ENCODE data around the gene DMAC1.

The DMAC1 gene, protein sequence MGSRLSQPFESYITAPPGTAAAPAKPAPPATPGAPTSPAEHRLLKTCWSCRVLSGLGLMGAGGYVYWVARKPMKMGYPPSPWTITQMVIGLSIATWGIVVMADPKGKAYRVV

DNA sequence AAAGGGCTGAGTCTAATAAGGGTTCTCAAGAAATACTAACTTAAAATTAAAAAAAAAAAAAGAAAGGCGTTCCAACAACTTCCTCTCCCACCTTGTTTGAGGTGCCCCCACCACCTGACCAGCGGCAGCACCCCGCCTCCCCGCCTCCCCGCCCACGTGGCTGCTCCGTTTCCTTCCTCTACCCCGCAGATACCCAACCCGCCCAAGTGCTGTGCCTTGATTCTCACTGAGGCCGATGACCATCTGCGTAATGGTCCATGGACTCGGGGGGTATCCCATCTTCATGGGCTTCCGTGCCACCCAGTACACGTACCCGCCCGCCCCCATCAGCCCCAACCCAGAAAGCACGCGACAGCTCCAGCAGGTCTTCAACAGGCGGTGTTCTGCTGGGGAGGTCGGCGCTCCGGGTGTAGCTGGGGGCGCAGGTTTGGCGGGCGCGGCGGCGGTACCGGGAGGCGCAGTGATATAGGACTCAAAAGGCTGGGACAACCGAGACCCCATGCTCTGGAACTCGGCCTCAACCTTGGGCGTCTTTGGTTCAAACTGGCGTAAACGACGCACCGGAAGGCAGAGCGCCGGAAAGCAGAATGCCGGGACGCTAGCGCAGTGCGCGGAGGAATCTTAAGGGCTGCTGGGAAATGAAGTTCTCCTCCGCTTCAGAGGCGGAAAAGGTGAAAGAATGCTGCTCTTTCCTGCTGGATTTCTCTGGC lies at the start of gene DMAC1:
DMAC1 (minus strand) TSS at position 545 of the 710 bp plus-strand sequence; CDS start at position 501, 44 bp downstream.
- peak; percentile 54 for DNase-seq

DNA sequence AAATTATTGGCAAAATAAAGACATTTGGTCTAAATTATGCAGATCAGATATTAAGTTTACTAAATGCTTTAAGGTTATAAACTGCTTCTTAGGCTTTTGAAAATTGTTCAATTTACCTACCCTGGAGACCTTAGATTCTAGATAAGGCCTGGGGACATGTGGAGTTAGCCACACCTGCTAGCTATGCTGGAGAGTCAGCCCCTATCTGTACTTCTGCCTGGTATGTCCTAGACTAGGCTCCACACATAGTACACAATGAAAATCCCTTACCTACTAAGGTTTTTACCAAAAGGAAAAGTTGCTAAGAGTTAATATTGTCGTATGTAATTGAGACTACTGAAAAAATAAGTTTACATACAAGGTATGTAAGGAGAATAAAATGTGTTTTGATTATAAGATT lies 49.8 kb upstream of the DMAC1 start:
- no peak for DNase-seq

DNA sequence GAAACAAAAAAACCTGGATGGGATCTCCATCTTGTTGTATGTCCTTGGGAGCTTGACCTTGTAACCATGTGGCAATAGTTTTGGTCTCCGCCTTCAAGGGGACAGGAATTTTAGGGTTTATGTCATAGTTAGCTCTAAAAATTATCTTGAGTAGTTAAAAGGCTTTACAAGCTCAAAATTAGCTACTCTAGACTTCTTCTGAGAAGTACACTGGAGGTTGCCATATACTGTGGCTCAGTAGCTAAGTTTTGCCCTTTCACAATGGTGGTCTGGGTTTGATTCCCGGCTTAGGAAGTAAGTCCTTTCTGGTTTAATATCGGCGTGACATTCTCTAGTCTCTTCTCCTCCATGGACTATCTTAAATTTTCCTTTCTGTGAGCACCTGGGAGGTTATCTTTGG lies 48.9 kb upstream of the DMAC1 start:
- DNase-seq = no peak

DNA sequence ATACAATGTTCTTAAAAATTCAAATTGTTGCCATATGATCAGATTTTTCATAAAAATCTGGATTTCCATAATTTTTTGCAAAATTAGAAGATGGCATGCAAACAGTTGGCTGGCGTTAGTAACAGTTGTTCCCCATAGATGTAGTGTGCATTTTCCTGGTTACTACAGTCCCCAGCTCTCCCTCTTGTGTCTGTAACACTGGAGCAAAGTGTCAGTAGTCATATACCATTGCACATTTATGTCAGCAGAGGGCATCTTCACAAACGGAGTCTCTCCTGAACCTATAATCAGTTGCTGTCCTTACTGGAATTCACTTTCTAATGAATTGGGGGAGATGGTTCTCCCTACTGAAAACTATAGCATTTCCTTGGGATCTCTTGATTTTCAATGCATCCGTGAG lies 44.7 kb upstream of the DMAC1 start:
- no peak for DNase-seq

DNA sequence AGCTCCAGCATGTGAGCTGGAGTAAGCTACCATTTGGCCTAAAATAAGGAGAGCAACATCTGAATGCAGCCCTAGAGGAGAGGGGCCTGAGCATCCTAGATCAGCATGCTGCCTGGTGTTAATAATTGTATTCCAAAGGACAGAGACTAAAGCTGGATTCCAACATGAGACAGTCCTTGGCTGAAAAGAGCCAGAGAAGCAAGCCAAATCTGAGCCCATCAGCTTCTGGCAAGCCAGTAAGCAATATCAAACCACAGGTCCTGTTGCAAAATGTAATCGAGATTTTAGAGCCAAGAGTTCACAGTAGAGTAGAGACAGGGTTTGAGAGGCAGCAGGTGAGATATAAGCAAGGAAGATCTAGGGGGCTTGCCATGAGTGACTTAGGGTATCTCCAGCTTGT lies 42.3 kb upstream of the DMAC1 start:
- no peak for DNase-seq

DNA sequence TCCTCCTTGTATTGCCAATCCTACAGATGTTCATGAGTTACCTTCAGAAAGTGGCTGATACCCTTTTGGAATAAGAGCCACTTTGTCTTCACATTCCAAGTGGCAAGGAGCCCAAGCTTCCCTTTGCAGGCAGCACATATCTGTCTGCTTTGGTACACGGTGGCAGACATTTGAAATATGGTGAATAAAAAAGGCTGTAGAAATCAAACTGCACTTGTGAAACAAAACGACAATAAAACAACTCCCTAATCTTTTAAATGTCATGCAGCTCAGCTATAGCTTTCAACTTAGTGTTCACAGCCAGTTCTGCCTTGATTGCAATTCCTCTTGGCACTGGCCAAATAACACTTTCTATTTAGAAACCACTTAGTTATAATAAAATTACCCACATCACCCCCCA lies 35.0 kb upstream of the DMAC1 start:
- DNase-seq = no peak

DNA sequence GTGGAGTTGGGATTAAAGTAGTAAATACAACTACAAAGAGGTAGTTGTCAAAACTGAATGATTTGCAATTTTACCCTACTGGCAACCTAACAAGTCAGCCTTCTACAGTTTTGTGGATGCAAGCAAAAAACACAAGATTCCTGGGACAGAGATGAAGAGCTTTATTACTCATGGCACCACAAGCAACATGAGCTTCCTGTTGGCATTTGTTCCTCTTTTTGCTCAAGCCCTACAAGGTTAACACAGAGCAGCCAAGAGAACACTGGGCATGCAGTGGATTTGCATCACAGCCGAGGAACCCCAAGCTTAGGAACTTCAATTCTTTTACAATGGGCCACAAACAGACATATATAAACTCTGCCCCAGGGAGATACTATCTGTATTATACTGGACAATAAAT lies 28.8 kb upstream of the DMAC1 start:
- DNase-seq = no peak

DNA sequence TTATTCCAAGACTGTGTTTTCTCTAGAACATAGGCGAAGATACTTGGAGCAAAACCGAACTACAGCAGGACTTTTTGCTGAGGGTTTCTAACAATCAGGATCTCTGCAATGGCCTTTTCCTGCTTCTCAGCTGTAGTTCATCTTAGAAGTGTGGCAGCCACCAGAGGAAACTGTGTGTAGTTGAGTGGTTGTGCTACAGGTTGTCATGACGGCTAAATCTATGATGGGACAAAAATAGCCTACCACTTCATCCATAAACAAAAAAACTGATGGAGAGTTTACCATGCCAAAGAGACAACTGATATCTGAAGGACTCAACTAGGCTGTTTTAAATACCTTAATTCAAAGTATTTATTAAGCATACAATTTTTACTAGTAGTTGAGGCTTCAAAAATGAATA lies 28.2 kb upstream of the DMAC1 start:
- DNase-seq = no peak

DNA sequence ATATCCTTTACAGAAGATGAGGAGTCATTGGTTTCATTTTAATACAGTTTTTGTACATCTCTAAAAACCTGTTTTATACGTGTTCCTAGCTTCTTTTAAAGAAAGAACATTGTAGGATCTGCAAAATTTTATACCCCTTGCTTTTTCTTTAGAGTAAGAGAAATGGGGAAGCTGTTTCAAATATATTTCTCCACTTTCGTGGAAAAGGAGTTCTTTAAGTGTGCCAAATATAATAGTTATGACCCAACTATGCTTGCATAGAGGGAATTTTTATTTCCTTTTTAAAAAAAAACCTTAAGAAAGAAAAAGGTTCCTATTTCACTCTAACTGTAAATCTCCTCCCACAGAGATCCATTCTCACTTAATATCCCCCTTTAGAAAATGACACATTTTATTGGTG lies 27.5 kb upstream of the DMAC1 start:
- no peak for DNase-seq

DNA sequence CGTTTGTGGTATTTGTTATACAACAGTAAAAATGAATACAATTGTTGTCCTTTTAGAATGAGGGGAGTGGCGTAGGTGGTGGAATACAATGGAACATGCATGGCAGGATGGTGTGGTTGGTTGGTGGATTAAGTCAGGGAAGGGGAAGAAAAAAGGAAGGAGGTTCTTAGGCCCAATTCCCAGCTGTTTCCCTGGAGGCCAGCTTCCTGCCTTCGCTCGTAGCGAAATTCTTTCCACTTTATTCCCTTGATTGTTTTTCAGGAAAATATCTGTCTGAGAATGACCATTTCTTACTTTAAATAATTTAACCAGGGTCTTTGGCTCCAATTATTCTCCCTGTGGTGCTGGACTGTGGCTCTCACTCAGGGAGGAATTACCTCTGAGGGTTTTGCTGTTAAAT lies 24.1 kb upstream of the DMAC1 start:
- DNase-seq = no peak

DNA sequence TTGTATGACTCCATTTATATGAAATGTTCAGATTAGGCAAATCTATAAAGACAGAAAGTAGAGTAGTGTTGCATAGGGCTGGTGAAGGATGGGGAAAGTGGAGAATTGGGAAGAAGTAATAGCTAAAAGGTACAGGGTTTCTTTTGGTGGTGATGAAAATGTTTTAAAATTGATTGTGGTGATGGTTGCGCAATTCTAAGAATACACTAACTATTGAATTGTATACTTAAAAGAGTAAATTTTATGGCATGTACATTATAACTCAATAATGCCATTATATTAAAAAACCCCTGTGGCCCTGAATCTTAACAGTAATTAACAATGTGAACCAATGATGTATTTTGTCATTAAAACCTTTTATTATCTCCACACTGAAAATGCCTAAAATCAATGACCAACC lies 20.4 kb upstream of the DMAC1 start:
- no peak for DNase-seq

DNA sequence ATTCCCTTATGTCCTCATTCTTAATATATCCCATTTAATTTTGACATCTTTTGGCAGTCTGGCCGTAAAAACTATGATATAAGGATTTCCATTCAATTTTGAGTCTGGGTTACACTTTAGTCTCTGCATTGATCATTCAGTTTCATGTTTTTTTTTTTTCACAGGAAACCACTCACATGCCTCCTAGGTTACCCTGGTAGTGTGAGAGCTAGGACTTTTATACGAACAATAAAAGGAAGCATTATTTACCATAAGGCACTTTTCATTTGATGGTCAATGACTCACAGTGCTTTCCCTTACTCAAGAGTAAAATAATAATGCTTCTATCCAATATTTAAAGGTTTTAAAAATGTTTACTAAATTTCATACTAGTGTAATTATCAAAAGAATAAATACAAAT lies 16.4 kb upstream of the DMAC1 start:
- DNase-seq = no peak

DNA sequence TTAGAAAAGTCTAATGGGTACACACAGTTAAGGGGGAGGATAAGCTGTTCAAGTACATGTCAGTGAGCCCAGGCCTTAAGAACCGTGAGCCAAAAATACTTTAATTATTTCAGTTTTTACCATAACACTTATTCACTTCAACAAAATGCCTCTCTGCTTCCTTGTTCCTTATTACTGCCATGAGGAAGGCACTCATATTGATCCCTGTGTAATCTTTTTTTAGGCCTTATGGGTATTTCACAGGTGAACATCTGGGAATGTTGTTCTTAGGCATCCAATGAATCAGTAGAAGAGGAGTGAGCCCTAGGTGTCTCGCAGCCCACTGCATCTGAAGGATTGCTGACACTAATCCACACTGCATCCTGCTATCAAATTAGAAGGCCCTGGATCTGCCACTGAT lies 13.5 kb upstream of the DMAC1 start:
- DNase-seq = no peak

DNA sequence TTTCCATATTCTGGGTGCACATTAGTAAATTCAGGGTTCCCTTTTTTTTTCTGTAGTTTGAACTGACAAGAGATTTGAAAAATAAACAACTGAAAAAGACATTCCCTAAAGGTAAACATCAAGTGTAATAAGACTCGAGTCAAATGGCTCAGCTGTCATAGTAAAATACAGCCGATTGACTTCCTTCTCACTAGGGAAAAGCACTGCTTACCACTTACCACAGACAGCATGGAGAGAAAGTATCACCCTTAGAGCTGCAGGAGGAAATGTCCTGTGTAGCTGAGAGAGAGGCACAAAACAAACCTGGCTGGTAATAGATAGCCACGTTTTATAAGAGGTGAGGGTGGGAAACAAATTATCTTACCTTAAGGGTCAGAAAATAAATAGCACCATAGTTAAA lies 12.1 kb upstream of the DMAC1 start:
- DNase-seq = no peak

DNA sequence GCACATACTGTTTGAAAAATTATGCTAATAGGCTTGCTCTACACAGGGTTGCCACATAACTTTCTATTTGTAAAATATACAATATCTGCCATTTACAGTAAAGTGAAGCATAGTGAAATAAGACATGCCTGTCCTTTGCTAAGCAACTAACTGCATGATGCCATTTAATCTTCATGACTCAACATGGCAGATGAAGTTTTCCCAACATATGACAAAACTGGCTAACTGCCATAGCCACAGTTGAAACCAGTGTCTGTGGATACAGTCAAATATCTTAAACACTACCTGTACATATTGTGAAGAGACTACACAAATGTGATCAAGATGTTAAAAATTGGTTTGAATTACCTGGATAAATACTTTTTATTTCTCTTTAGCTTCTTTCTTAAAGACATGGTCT lies 3.1 kb upstream of the DMAC1 start:
- DNase-seq = no peak

DNA sequence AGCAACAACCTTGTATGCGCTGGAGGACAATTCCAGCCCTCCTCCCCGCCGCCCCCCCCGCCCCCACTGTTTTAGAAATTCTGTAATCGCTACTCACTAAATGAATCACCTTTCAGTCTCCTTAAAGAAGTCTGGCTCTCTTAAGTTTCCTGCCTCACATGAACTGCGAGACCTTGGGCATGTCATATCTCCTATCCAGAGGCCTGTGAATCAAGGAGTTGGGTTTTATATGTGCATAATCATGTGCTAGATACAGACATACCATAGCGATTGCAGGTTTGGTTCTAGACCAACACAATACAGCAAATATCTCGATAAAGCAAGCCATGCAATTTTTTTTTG lies 337 bp upstream of the DMAC1 start:
- no peak for DNase-seq

DNA sequence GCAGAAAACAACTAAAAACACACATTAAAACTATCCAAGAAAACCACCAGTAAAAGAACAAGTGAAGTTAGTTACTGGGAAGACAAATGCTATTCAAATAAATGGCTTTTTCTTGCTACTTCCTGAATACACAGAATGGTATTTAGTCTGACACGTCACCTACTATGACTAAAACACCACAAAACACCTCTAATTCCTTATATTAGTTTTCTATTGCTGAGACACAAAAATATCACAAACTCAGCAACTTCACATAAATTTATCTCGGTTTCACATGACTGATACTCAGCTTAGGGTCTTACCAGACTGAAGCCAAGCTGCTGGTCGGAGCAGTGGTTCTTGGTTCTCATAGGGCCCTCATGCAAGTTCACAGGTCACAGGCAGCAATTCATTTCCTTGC lies 5.4 kb downstream of the DMAC1 start:
- DNase-seq = no peak

DNA sequence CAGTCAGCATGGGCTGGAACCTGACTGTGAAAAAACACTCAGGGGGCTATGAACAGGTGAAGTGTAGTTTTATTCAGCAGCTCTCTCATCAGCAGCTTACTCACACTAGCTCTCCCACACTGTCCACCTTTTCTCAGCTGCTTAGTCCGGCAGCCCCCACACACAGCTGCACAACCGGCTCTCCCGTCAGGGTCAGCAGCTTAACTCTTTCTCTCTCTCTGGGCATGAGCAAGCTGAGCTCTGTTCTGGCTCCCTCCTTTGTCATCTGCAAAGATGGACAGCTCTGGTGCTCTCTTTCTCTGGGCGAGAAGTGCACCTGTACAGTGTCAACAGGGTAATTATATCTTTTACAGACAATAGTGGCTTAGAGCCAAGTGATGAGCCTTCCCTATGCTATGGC lies 8.2 kb downstream of the DMAC1 start:
- no peak for DNase-seq

DNA sequence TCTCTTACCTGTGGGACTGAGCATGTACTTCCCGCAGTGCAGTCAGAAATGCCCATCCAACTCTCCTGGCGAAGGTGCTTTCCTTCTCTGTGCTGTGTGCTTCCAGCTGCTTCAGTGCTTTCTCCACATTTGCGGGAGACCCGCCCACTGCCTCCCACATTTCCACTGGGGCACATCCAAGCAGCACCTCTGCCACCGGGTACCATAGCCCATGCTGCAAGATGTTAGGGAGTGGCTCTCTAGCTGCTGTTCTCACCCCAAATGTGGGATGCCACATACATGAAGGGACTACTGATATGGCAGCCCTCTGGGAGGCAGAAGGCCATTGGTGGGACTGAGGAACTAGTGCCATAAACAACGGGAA lies 8.8 kb downstream of the DMAC1 start:
- no peak for DNase-seq

DNA sequence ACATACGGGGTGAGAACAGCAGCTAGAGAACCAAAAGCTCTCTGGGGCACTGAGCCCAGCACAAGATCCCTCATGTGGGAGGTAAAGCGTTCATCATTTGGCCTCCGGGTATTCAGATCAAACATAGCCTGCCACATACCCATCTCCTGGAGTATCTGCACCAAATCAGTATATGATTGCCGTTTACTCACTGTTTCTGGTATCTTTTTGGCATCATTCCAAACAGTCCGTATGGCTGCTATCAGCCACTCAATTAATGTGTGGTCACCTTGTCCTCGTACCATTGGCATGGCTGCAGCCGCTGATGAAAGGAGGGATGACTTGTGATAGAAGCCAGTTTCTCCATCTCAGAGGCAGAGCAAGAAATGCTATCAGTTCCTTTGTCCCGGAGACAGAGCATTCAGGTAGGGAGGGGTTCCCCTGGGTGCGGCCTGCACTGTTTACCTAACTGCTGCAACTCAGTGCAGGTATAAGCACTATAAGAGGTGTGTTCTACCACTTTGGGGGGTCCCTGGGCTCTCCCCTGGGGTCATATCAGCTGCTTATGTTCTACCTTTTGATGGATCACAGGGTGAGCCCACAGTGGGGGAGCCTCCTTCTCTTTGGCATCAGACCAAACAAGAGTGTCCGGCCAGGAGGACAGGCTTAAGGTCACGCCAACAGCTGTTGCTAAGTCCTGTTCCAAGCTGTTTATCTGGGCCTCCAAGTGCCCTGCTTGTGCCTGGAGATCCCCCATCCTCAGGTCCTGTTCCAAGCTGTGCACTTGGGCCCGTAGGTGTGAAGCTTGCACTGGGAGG lies 9.4 kb downstream of the DMAC1 start:
- DNase-seq = no peak

DNA sequence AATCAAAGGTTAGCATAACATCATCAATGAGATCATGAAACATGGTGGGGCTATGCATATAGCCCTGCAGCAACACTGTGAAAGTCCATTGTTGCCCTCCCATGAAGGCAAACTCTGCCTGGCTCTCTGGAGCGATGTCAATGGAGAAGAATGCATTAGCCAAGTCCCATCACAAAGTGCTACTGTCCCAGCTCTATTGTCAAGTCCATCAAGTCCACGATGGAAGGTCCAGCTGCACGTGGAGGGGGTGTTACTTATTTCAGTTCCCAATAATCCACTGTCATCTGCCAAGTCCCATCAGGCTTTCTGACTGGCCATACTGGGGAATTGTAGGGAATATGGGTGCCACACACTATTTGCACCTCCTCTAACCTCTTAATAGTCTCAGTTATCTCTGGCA lies 10.8 kb downstream of the DMAC1 start:
- no peak for DNase-seq

DNA sequence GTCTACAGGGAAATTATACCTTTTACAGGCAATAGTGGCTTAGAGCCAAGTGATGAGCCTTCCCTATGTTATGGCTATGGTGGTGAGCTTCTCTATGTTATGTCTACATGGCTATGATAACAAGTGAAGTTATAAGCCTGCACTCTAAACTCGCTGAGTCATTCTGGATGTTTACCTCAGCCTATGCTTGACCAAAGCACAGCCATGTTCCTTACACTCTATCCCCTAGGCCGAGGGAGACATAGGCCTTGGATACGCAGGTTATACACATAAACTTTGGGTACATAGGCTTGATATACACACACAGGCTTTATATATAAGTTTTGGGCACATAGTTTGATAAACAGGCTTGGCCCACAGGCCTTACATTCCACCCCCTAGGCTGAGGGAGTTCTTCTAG lies 13.8 kb downstream of the DMAC1 start:
- no peak for DNase-seq

DNA sequence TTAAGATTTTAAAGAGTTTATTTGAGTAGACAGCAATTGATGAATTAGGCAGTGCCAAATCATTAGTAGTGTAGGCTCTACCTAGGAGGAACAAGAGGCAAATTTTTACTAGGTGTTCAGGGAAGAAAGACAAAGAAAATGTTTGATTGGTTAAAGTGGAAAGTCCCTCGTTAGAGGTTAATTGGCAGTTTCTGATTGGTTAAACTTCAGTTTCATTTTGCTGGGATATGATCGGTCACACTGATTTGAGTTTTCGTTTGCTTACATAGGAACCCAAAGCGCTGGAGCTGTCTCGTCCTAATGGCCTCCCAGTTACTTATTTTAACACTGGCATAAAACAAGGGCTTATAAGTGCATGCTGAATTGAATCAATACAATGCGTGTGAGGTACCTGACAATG lies 15.1 kb downstream of the DMAC1 start:
- DNase-seq = no peak

DNA sequence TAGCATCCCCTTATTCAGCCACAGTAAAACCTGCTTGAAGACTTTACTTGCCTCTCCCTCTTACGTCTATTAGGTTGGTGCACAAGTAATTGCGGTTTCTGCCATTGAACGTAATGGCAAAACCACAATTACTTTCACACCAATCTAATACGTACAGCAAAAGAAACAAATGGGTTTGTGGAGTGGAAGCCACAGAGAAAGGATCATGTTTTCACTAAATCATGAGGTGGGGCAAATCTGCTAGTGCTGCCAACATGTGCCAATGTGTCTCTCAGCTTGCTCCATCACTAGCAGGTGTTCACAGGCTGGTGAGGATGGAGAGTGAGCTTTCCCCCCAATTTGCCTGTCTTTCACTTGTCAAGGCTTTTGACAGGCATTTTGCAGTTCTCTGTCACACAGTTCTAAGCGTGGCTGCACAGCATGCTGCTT lies 15.9 kb downstream of the DMAC1 start:
- DNase-seq = no peak
